ENCODE measurements around the gene COPS2. TPM values are rescaled to one million over a fixed set of nuclear protein-coding genes. Genes with fewer than 3 reads are reported as not detected.
A peak's percentile ranks its signal among the peaks of the same experiment; 100 is the strongest.

Gene COPS2
- total RNA-seq, 1 experiment from 2014 or later, result 80.9 TPM

- intact Hi-C loops (cut with micrococcal nuclease; ENCODE audit: unreplicated experiment), result no loop called here
- Mint-ChIP-seq H3K27ac (ENCODE audit: unreplicated experiment) (peak overlapping the region; percentile 97), H3K9me3 (ENCODE audit: low read depth, unreplicated experiment) (no peaks in the 10 kb centered on the region), H3K4me1 (ENCODE audit: low read depth, unreplicated experiment) (peaks cover 29% of the 10 kb centered on the region), H3K4me3 (ENCODE audit: low read depth, unreplicated experiment) (peak overlapping the region; percentile 93), H3K27me3 (ENCODE audit: unreplicated experiment) (no peaks in the 10 kb centered on the region), H3K36me3 (ENCODE audit: insufficient read depth, unreplicated experiment) (peaks cover 25% of the 10 kb centered on the region)
- no TSS peak for BruUV-seq (replicated peaks)
- DNase-seq, result no peak
- no peak for TF ChIP-seq CTCF (IDR thresholded peaks at IDR 0.05; ENCODE audit: unreplicated experiment)
- CTCF ChIA-PET, result interaction anchor here (0.6 to 0.7 kb wide), 2 partner anchors 210 to 1064 kb away, joined by 3 read pairs; no protein-coding TSS in a partner anchor
Measured at GRCh38 chr15:49171790-49172189, 16.4 kb upstream of the COPS2 start.

GRCh38 chr15:49169880-49170597, 14.6 kb upstream of the COPS2 start, which contains the start of gene GALK2:
GALK2 (plus strand) TSS chr15:49170247; CDS start chr15:49170323, 76 bp downstream.
- Mint-ChIP-seq H3K9me3 (ENCODE audit: low read depth, unreplicated experiment) (no peaks in the 10 kb centered on the region), H3K4me1 (ENCODE audit: low read depth, unreplicated experiment) (peaks cover 16% of the 10 kb centered on the region), H3K36me3 (ENCODE audit: insufficient read depth, unreplicated experiment) (peaks cover 25% of the 10 kb centered on the region), H3K27me3 (ENCODE audit: unreplicated experiment) (no peaks in the 10 kb centered on the region), H3K27ac (ENCODE audit: unreplicated experiment) (peak within 1 kb of the TSS; percentile 97), H3K4me3 (ENCODE audit: low read depth, unreplicated experiment) (peak within 1 kb of the TSS; percentile 93)
- CTCF ChIA-PET, result interaction anchor here (0.5 to 1.3 kb wide), 3 partner anchors 9 to 24 kb away, joined by 3 to 6 read pairs (median 5); no protein-coding TSS in a partner anchor
- BruUV-seq (replicated peaks), result no TSS peak
- DNase-seq, result peak; percentile 88
- no peak for TF ChIP-seq CTCF (IDR thresholded peaks at IDR 0.05; ENCODE audit: unreplicated experiment)
- intact Hi-C loops (cut with micrococcal nuclease; ENCODE audit: unreplicated experiment), result loop anchor here (1.0 kb wide), 1 partner anchor 35 kb away; no protein-coding TSS in a partner anchor

GRCh38 chr15:49168016-49168415, 12.6 kb upstream of the COPS2 start:
- no peak for TF ChIP-seq CTCF (IDR thresholded peaks at IDR 0.05; ENCODE audit: unreplicated experiment)
- intact Hi-C loops (cut with micrococcal nuclease; ENCODE audit: unreplicated experiment), result no loop called here
- Mint-ChIP-seq H3K27me3 (ENCODE audit: unreplicated experiment) (no peaks in the 10 kb centered on the region), H3K9me3 (ENCODE audit: low read depth, unreplicated experiment) (no peaks in the 10 kb centered on the region), H3K4me1 (ENCODE audit: low read depth, unreplicated experiment) (peaks cover 9% of the 10 kb centered on the region), H3K4me3 (ENCODE audit: low read depth, unreplicated experiment) (no peak overlapping the region), H3K36me3 (ENCODE audit: insufficient read depth, unreplicated experiment) (peaks cover 25% of the 10 kb centered on the region), H3K27ac (ENCODE audit: unreplicated experiment) (no peak overlapping the region)
- no peak for DNase-seq
- CTCF ChIA-PET, result no interaction called here
- no TSS peak for BruUV-seq (replicated peaks)

GRCh38 chr15:49164865-49165264, 9.5 kb upstream of the COPS2 start:
- no TSS peak for BruUV-seq (replicated peaks)
- CTCF ChIA-PET, result no interaction called here
- Mint-ChIP-seq H3K27me3 (ENCODE audit: unreplicated experiment) (no peaks in the 10 kb centered on the region), H3K36me3 (ENCODE audit: insufficient read depth, unreplicated experiment) (peaks cover 3% of the 10 kb centered on the region), H3K9me3 (ENCODE audit: low read depth, unreplicated experiment) (no peaks in the 10 kb centered on the region), H3K27ac (ENCODE audit: unreplicated experiment) (no peak overlapping the region), H3K4me1 (ENCODE audit: low read depth, unreplicated experiment) (peaks cover 6% of the 10 kb centered on the region), H3K4me3 (ENCODE audit: low read depth, unreplicated experiment) (no peak overlapping the region)
- intact Hi-C loops (cut with micrococcal nuclease; ENCODE audit: unreplicated experiment), result no loop called here
- TF ChIP-seq CTCF (IDR thresholded peaks at IDR 0.05; ENCODE audit: unreplicated experiment), result no peak
- DNase-seq, result no peak

Measured in Calu3 (cell line).